Spleen (tissue), 13 donors: ENCODE data around the gene MREG. TPM values are rescaled to one million over a fixed set of nuclear protein-coding genes. Genes with fewer than 3 reads are reported as not detected.

Source experiments
- DNase-seq: peaks from one replicate; pipeline ENCODE4 v3.0.0-alpha.2; 2020
- H3K27ac ChIP-seq, 8 donors: fragments of 200-600 bp; sonication (generic) in 7 of 8; 1 replicate in 4 of 8; 2 replicates in 4 of 8; pipeline versions ENCODE4 v1.5.0 to v1.8.0; 2016 to 2021; ENCODE audit warnings: inconsistent platforms in 4 of 8, mild to moderate bottlenecking in 4 of 8, moderate library complexity in 1 of 8
- H3K27me3 ChIP-seq, 7 donors: fragments of 200-600 bp; sonication (generic) in 6 of 7; replicated peaks in 1 of 7; 1 replicate in 4 of 7; 2 replicates in 3 of 7; pipeline versions ENCODE4 v1.5.0 to v1.8.0; 2016 to 2021; ENCODE audit warnings: inconsistent platforms in 3 of 7, mild to moderate bottlenecking in 1 of 7
- H3K36me3 ChIP-seq, 6 donors: fragments of 200-600 bp; sonication (generic) in 5 of 6; 1 replicate in 4 of 6; 2 replicates in 2 of 6; pipeline versions ENCODE4 v1.5.0 to v1.8.0; 2016 to 2021; ENCODE audit warnings: inconsistent platforms in 2 of 6
- H3K4me1 ChIP-seq, 6 donors: fragments of 200-600 bp; sonication (generic) in 5 of 6; 1 replicate in 3 of 6; 2 replicates in 3 of 6; pipeline versions ENCODE4 v1.5.0 to v1.8.0; 2016 to 2021; ENCODE audit warnings: inconsistent platforms in 3 of 6
- H3K4me3 ChIP-seq, 8 donors: fragments of 200-600 bp; sonication (generic) in 7 of 8; 1 replicate in 4 of 8; 2 replicates in 4 of 8; pipeline versions ENCODE4 v1.5.0 to v1.8.0; 2016 to 2021; ENCODE audit warnings: inconsistent platforms in 4 of 8, mild to moderate bottlenecking in 4 of 8, moderate library complexity in 2 of 8
- H3K9me3 ChIP-seq, 8 donors: fragments of 200-600 bp; sonication (generic) in 7 of 8; 1 replicate in 4 of 8; 2 replicates in 4 of 8; pipeline versions ENCODE4 v1.5.0 to v1.8.0; 2016 to 2021; ENCODE audit warnings: inconsistent platforms in 4 of 8
- POLR2A ChIP-seq, 3 donors: fragments of 450-650 bp; IDR thresholded peaks; one replicate each; pipeline ENCODE4 v1.5.1; 2017; ENCODE audit warnings: antibody characterized with exemption in 3 of 3, mild to moderate bottlenecking in 1 of 3
- POLR2AphosphoS5 ChIP-seq, 3 donors: sonication (generic); formaldehyde crosslinking; IDR thresholded peaks; one replicate each; pipeline ENCODE4 v1.5.1; 2017; ENCODE audit warnings: antibody characterized with exemption in 3 of 3
- WGBS, 5 donors: extraction: QIAGEN DNeasy Blood & Tissue Kit in 3 of 5; methylation state at CpG; one replicate each; pipeline versions ENCODE4 v1.1.5 to v1.1.7; 2013 to 2018; 5-methylcytosine and 5-hydroxymethylcytosine counted together
- intact Hi-C: fragments of 100-400 bp; cut with DNase I; formaldehyde crosslinking; loops from one replicate; pipeline ENCODE4 v1.15.0; 2023; ENCODE audit warnings: low total_unique reads
- long read RNA-seq, 2 donors: transcript quantifications; one replicate each; lab custom pipeline, GENCODE V29; 2026
- polyA plus RNA-seq, 3 donors: library from polyadenylated mRNA; stranded (reverse); fragments of 200-250 nt; gene quantifications; one replicate each; pipeline ENCODE4 v1.2.1, GENCODE V29; 2013
- total RNA-seq, 7 donors: library from RNA; depleted of rRNA in 3 of 7; stranded (reverse); fragments of >200 nt in 3 of 7; fragmentation: NEBNext Ultra II Directional in 4 of 7; extraction: Animal tissue kit (Norgen Biotek cat#: 25700) in 4 of 7; gene quantifications; one replicate each; pipeline versions ENCODE4 v1.1.0 to v1.2.1, GENCODE V29; 2016 to 2021
- TF ChIP-seq, protein P1 (sequence below), 11 experiments: fragments of 200-600 bp in 7 of 11; fragments of 450-650 bp in 4 of 11; sonication (generic) in 4 of 11; IDR thresholded peaks in 8 of 11; conservative IDR thresholded peaks in 3 of 11; 1 replicate in 7 of 11; 2 replicates in 4 of 11; pipeline versions ENCODE4 v1.4.0 to v1.8.0; 2016 to 2021; ENCODE audit warnings: antibody characterized with exemption in 11 of 11, inconsistent platforms in 4 of 11, mild to moderate bottlenecking in 1 of 11
- donor health status: healthy with polysubstance abuse.
- donor health status: DM: no; HTN: no; CAD: no; lungs with moderate emphysema.
- donor health status: DM: no; HTN: no; CAD: no.
- donor health status: Bipolar disorder and iron deficiency.
- donor health status: healthy.
- donor health status: DM: no; HTN: no; CAD: no.
- donor health status: DM: yes; HTN: yes; CAD: no.

MREG gene
- 1 to 10 TPM; 4.6 to 8.3 (median 6.6) TPM for total RNA-seq
- 1 to 10 TPM; 4.5 to 7.0 (median 4.8) TPM for polyA plus RNA-seq
- long read RNA-seq, donor 1: 0 reads
- long read RNA-seq, donor 2, partial matches to known transcripts: 5 of 5 reads
- long read RNA-seq, donor 2, other reads (novel, unspliced or antisense): 0 of 5 reads

DNA sequence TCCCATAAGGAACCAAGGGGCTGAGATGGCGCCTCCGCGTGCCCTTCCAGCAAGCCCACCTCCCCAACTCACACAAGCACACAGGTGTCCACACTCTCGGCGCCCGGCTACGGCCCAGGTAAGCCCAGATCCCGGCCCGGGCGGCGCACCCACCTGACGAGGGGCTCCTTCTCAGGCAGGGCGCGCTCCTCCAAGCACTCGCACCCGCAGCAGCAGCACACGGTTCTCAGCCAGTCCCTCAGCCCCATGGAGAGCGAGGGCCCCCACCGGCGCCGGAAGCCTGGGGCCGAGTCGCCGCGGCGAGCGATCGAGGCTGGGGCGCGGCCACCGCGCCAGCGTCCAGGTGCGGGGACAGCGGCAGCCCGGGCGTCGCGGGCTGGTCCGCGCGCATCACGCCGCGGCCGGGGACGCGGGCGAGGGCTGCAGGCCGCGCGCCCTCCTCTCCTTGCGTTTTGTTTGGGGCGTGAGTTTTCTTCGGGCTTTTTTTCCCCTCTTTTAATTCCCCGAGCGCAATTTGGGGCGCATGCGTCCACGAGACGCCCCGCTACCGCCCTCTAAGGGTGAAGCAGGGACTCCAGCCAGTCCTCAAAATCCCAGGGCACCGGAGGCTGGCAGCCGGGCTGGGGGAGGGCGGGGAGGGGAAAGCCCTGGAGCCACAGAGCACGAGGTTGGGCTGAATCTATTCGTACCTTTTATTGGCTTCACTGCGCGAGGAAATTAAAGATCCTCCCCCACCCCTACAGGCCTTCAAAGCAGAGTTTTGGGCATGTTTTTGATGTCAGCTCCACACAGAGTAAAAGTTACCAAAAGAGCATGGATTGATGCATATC, at the start of gene MREG:
TSS of gene MREG (minus strand) at position 472 of the 830 bp plus-strand sequence. CDS start at position 248, 224 bp downstream.
- H3K4me1 ChIP-seq: peaks cover 3 to 48% (median 28%) of the 10 kb centered on the region in 6 donors
- peak; percentile 92 for DNase-seq
- WGBS, 5 donors: 0 to 1% (median 1%) methylated on average over 53 to 70 of the region's 70 CpGs
- H3K27ac ChIP-seq: peak within 1 kb of the TSS in 5 of 8 donors; percentile 27 to 66 (median 49)
- TF ChIP-seq POLR2AphosphoS5 (IDR thresholded peaks at IDR 0.05) (peak in 2 of 3 donors; percentile 34 to 56), POLR2A (IDR thresholded peaks at IDR 0.05) (no peak)
- TF ChIP-seq, protein P1, sequence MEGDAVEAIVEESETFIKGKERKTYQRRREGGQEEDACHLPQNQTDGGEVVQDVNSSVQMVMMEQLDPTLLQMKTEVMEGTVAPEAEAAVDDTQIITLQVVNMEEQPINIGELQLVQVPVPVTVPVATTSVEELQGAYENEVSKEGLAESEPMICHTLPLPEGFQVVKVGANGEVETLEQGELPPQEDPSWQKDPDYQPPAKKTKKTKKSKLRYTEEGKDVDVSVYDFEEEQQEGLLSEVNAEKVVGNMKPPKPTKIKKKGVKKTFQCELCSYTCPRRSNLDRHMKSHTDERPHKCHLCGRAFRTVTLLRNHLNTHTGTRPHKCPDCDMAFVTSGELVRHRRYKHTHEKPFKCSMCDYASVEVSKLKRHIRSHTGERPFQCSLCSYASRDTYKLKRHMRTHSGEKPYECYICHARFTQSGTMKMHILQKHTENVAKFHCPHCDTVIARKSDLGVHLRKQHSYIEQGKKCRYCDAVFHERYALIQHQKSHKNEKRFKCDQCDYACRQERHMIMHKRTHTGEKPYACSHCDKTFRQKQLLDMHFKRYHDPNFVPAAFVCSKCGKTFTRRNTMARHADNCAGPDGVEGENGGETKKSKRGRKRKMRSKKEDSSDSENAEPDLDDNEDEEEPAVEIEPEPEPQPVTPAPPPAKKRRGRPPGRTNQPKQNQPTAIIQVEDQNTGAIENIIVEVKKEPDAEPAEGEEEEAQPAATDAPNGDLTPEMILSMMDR (IDR thresholded peaks at IDR 0.05 in 8 of 11, conservative IDR thresholded peaks at IDR 0.05 in 3 of 11): peak in 9 of 11 experiments; percentile 18 to 83 (median 81)
- intact Hi-C loops: loop anchor here (10.0 kb wide), 1 partner anchor 58 kb away; no protein-coding TSS in a partner anchor
- H3K27me3 ChIP-seq: no peaks in the 10 kb centered on the region
- no peaks in the 10 kb centered on the region for H3K9me3 ChIP-seq
- H3K4me3 ChIP-seq: peak within 1 kb of the TSS; percentile 41 to 84 (median 56)
- H3K36me3 ChIP-seq: no peaks in the 10 kb centered on the region

GRCh38 chr2:216059233-216059834, 46.0 kb upstream of the MREG start:
- Histone ChIP-seq H3K4me3 (no peak overlapping the region), H3K36me3 (peaks cover 0 to 62% (median 4%) of the 10 kb centered on the region in 6 donors), H3K27ac (no peak overlapping the region), H3K27me3 (no peaks in the 10 kb centered on the region), H3K9me3 (no peaks in the 10 kb centered on the region), H3K4me1 (peaks cover 4 to 24% (median 20%) of the 10 kb centered on the region in 6 donors)
- no peak for DNase-seq
- intact Hi-C loops: no loop called here
- WGBS, 5 donors: 91 to 96% (median 92%) methylated on average over 5 of the region's 5 CpGs
- no peak for TF ChIP-seq POLR2A (IDR thresholded peaks at IDR 0.05)
- TF ChIP-seq, protein P1 (IDR thresholded peaks at IDR 0.05 in 8 of 11, conservative IDR thresholded peaks at IDR 0.05 in 3 of 11): peak in 4 of 11 experiments; percentile 15 to 29 (median 21)

- peak; percentile 87 for DNase-seq
- TF ChIP-seq POLR2A (IDR thresholded peaks at IDR 0.05): no peak
- TF ChIP-seq, protein P1 (IDR thresholded peaks at IDR 0.05 in 8 of 11, conservative IDR thresholded peaks at IDR 0.05 in 3 of 11): peak in 4 of 11 experiments; percentile 3 to 19 (median 12)
- peak in 2 of 3 donors; percentile 52 to 72 for TF ChIP-seq POLR2AphosphoS5 (IDR thresholded peaks at IDR 0.05)
- Histone ChIP-seq H3K4me1 (peaks cover 4 to 24% (median 20%) of the 10 kb centered on the region in 6 donors), H3K27ac (peak overlapping the region; percentile 73 to 89 (median 86)), H3K9me3 (no peaks in the 10 kb centered on the region), H3K36me3 (peaks cover 0 to 46% (median 0%) of the 10 kb centered on the region in 6 donors), H3K4me3 (peak overlapping the region in 6 of 8 donors; percentile 3 to 61 (median 17)), H3K27me3 (no peaks in the 10 kb centered on the region)
- WGBS, 5 donors: 24 to 43% (median 38%) methylated on average over 7 of the region's 7 CpGs
- intact Hi-C loops: no loop called here
Observed at GRCh38 chr2:216057688-216058193, 44.4 kb upstream of the MREG start.
